ELR (cell line): ENCODE results near the gene PNMA6E.
A peak's percentile ranks its signal among the peaks of the same experiment; 100 is the strongest.

Experiments
- DNase-seq: peaks from one replicate; pipeline ENCODE4 v3.0.0-alpha.2; 2015; ENCODE audit warnings: low read depth

The PNMA6E gene

DNA sequence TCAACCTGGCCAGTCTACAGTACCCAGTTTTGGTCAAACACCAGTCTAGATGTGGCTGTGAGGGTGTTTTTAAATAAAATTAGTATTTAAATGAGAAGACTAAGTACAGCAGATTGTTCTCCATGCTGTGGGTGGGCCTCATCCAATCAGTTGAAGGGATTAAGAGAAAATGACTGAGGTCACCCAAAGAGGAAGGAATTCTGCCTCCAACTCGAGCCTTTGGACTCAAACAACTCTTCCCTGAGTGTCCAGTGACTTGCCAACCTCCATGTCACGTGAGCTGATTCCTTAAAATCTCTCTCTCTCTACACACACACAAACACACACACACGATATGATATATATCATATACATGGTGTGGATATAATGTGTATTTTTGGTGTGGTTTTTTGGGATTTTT lies 34.7 kb upstream of the PNMA6E start:
- DNase-seq: no peak

DNA sequence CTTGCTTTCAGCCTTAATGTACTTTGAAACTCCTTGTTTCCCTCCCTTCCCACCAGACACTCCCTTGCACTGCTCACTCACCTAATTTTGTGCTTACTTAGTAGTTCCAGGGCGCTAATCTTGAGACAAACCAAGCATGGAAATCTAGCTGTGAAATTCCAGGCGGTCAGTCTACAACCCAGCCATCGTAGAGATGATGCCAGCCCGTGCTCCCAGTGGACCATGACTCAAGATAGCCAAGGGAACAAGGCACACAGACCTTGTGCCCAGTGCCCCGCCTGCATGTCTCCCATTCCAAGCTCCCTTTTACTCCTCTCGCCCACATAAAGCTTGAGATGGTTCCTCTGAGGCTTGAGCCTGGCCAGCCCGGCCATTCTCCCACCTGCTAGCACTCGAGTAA lies 33.7 kb upstream of the PNMA6E start:
- no peak for DNase-seq

DNA sequence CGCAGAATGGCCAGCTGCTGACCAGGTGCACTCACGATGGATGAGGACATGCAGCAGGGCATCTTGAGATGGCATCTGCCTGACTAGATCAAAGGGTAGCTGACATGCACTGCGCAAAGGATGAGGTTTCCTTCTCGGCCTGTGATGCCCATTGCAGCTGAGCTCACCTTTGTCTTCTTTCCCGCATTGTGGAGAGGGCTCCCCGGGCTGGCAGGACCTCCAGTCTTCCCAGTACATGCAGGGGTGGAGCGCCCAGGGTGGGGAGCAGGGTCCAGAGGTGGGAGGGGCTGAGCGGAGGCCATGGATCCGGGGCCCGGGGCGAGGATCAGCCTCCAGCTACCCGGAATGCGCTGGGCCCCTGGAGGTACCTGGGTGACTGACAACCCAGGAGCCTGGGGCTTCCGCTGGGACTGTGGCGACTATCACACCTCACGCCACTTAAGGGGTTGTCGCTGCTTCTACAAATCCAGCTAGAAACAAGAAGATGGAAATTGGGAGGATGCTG lies 32.7 kb upstream of the PNMA6E start:
- no peak for DNase-seq

DNA sequence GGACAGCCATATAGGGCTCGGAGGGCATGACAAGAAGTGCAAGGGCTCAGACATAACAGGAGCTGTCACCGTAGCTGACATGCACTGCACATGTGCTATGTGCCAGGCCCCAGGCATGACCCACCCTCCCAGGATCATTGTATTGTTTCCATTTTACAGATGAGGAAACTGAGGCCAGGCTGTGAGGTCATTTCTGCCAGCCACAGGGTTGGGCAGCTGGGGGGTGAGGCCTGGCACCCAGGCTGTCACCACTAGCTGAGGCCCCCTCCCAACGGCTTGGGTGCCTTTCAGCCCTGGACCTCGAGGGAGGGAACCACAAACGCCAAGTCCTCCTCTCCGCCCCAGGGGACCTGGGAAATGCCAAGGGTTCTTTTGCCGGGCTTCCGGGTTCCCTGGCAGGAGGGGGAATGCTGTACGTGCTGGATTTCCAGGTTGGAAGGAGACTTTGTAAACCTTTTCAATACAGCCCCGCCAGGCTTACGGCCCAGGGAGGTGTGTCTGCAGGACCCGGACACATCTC lies 32.1 kb upstream of the PNMA6E start:
- DNase-seq: no peak

DNA sequence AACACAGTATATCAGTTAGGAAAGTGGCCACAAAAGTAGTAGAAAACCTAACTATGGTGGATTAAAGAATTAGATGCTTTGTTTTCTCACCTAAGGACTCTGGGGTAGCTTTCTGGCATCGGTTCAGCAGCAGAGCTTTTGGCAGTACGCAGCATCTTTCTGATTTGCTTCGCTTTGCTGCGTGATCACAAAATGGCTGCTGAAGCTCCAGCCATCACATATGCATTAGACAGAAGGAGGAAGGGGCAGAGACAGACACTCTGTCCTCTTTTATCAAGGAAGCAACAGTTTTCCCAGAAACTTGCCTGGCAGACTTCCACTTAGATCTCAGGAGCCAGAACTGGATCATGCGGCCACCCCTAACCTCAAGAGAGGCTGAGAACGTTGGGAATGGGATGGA lies 29.6 kb upstream of the PNMA6E start:
- DNase-seq: no peak

DNA sequence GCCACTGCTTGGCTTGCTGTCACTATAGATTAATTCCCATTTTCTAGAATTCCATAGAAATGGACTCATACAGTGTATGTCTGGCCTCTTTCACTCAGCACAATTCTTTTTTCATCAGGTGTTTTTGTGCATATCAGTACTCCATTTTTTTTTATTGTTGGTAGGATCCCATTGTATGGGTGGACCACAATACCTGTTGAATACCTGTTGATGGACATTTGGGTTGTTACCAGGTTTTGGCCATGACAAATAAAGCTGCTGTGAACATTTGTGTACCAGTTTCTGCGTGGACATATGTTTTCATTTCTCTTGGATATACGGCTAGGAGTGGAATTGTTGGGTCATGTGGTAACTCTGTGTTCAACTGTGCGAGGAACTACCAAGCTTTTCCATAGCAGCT lies 25.1 kb upstream of the PNMA6E start:
- no peak for DNase-seq

DNA sequence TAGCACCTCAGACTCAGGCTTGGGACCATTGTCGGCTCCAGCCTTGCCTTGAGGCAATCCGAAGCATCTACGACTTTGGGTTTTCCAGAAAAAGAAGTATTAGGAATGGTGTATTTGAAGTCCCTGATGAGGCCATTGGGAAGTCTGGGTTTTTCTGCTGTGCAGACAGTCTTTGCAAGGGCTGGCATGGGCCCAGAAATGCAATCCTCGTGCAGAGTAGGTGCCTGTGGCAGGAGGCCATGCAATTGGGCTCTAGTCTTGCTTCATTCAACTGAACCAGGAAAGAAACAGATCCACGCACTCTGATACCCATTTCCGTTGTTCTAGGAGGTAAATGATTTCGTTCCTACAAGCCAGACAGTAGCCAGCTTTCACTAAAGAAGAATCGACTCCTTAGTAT lies 22.5 kb upstream of the PNMA6E start:
- no peak for DNase-seq

DNA sequence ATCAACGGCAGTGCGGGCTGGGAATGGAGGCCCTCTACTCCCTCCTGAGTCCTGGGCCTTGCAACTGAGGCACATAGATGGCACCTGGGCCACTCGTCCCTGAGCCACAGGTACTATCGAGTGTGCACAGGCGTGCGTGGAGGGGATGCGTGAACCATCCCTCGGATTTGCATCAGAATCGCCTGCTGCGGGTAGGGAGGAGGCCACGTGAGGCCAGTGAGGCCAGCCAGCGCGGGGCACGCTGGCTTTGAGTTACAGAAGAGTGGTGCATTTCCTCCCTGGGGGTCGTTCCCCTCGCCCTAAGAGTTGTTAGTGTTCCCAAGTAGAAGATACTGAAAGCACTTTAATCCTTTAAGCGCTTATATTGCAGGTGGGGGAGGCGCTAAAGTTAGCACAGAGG lies 20.7 kb upstream of the PNMA6E start:
- no peak for DNase-seq

DNA sequence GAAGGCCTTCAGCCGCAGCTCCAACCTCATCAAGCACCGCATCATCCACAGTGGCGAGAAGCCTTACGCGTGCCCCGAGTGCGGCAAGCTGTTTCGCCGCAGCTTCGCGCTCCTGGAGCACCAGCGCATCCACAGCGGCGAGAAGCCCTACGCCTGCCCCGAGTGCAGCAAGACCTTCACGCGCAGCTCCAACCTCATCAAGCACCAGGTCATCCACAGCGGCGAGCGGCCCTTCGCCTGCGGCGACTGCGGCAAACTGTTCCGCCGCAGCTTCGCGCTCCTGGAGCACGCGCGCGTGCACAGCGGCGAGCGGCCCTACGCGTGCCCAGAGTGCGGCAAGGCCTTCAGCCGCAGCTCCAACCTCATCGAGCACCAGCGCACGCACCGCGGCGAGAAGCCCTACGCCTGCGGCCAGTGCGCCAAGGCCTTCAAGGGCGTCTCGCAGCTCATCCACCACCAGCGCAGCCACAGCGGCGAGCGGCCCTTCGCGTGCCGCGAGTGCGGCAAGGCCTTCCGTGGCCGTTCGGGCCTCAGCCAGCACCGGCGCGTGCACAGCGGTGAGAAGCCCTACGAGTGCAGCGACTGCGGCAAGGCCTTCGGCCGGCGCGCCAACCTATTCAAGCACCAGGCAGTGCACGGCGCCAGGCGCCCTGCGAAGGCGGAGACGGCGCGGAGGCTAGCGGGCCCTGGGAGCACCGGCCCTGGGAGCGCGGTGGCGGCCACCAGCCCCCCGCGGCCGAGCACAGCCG lies 19.9 kb upstream of the PNMA6E start:
- no peak for DNase-seq

DNA sequence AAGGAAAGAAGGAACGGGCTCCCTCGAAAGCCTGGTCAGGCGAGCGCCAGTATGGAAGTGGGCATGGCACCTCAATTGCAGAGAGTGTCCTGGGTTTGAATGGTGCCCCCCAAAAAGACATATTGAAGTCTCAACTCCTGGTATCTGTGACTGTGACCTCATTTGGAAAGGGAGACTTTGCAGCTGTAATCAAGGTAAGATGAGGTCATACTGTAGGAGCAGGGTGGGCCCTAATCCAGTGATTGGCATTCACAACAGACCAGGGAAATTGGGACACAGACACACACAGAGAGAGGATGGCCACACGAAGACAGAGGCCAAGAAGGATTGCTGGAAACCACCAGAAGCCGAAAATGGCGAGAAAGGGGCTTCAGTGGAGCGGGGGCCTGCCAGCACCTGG lies 16.5 kb upstream of the PNMA6E start:
- DNase-seq: no peak

DNA sequence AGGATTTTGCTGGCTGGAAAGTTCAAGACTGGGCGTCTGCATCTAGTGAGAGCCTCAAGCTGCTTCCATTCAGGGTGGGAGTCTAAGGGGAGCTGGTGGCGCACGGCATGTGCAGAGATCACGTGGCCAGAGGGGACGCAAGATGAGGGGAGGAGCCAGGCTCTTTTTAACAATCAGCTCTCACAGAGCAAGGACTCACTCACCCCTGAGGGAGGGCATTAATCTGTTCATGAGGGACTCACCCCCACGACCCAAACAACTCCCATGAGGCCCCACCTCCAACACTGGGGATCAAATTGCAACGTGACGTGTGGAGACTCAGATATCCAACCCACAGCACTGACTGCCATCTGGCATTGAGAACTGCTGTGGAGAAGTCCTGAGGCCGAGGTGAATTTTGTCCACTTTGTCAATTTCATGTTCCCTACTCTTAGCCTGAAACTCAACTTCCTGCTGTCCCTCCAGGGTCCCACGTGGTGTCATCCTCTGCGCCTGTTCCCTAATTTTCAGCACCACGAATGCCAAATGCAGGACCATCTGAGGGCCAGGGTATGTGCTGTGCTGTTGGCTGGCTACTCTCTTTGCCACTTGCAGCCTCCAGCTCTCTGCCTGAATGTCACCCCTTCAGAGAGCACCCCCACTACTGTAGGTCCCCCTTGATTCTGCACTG lies 15.8 kb upstream of the PNMA6E start:
- DNase-seq: no peak

DNA sequence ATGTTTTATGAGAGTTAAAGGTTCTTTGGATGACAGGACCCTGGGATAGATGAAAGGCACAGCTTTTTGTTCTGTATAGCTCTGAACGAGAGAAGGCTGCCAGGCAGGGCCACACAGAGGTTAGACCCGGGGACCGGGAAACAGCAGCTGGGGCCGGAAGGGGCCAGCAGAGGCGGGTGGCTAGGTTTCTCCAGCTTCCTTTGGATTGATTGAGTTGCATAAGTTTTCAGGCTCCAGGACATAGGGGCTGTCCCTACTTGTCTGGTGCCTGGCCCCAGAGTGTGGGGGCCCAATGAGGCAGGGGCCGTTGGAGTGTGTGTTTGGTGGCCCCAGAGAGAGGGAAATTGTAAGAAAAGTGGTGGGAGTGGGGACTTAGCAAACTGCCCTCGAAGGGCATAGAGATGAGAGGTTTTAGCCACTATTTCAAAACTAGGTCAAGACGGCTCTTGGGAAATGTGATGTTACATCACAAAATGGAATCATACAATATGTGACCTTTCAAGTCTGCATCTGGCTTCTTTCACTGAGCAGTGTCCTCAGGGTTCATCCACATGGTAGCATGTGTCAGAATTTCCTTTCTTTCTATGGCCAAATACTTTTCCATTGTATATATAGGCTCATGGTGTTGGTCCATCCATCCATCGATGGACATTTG lies 13.8 kb upstream of the PNMA6E start:
- DNase-seq: no peak

DNA sequence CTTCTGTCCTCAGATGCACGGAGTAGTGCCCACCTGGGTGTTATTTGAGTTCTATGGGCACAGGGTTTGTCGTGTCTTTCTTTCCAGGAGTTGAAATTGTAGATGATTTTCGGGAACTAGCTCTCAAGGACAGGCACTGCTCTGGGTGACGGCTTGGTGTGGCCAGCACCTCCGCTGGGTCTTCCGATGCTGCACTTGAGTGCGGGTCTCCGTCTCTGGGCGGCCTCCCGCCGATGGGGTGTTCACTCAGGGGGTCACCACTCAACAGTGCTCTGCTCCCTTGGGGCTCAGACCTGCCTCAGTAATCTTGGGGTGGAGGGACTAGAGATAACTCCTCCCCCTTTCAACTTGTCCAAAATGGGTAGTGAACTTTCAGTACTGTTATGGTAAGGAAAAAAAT lies 12.6 kb upstream of the PNMA6E start:
- DNase-seq: no peak

DNA sequence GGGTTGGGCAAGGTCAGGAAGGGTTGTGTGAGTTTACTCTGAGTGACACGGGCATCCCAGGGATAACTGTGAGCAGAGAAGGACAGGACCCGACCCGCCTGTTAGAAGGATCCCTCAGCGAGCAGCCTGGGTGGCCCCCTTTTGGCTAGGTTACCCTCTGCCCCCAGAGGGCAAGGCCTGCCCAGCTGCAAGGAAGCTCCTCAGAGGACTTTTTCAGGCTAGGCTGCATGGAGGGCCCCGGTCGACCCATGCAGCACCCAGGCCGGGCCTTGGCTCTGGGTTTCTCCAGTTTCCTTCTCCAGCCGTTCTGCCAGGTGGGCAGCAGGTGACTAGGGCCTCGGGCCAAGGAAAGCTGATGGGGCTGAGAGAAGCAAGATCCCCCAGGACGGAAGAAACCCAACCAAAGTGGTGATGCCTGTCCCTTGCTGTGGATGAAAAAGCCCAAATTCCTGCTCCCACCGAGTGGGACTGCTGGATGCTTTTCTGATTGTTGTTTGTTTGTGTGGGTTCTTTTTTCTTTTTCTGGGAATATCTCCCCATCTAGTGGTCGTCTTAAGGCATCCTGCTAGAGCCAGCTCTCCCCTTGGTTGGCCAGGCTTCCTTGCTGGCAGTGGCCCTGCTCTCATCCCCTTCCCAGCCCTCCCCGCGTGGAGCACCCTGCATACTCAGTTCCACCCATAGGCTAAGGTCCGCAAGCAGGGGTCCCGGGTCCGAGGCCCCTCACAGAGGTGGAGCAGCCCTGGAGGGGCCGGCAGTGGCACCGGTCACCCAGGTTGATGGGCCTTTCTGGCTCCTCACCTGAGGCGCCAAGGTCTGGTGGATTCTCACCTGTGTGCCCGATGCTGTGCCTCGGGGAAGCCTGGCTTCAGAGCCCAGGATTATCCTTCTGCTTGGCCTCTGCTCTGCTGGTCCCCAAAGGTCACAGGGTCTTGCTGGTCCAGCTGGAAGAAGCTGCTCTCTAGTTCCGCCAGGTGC lies 11.9 kb upstream of the PNMA6E start:
- DNase-seq: no peak

DNA sequence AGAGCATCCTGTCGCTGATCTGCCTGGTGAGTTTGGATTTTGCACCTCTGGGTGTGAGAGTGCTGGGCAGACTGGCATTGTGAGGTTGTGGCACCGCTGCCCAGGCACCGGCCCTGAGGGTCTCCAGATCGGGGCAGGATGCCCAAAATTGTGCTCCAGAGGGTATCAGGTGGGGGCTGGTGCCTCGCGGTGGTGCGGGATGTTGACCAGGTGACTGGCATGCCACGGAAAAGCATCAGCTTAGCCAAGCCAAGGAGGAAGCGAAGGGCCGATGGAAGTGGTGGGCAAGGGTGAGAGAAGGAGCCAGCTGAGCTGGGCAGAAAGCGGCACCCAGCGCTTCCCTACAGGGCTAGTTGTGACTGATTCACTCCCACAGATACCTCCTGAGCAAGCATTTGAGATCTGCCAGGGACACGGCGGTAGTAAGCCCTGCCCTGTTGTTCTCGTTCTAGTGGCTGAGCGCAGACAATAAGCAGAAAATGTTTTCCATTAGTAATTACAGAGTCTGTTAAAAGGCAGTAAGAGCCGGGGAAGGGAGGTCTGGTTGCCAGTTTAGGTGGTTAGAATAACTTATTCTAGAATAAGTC lies 10.9 kb upstream of the PNMA6E start:
- no peak for DNase-seq

DNA sequence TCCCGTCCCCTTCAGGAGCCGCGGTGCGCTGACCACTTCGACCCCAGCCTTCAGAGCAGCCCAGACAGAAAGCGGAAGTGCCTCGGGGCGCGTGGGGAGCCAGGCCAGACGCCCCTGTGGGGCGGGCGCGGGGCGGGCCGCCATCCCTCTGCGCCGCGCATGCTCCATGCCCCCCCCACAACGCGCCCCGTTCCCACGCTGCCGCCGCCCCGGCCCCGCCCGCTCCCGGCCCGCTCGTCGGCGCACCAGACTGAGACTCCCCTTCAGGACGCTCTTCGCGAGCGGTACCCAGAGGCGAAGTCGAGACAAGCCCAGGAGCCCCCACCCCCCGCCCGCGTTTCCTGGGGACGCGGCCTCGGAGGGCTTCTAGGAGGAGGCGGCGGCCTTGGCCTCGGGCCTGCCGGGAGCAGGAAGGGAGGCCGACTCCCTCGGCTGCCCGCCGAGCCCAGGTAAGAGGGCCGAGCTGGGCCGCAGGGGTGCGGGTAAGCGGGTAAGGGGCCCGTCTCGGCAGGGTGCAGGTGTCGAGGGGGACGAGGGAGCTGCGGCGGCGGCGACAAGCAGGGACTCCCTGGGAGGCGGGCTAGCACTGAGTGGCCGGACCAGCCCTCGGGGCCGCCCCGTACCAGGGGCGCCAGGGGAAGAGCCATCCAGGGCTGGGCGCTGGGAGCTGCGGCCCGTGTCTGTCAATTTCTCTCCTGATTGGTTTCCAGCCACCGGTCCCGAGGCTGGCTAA lies 10.3 kb upstream of the PNMA6E start, which contains the start of gene ZFP92:
ZFP92 (plus strand) TSS at position 218 of the 733 bp plus-strand sequence. CDS start 6,851 bp downstream, outside the sequence.
- DNase-seq: peak; percentile 24

DNA sequence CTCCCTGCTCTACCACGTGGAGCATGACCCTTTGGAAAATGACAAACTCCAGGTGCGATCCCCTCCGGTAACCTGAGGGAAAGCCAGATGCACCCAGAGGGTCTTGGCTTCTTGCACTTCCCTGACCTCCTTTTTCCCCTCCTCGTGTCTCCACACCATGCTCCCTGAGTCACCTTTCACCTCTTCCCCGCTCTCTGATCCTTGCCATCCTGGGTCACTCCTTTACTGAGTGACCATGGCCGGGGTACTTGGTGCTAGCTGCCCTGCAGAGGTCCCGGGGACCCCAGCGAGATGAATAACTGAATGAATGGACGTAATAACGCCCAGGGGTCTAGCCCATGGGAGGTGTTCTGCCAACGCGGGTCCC lies 9.7 kb upstream of the PNMA6E start:
- no peak for DNase-seq

DNA sequence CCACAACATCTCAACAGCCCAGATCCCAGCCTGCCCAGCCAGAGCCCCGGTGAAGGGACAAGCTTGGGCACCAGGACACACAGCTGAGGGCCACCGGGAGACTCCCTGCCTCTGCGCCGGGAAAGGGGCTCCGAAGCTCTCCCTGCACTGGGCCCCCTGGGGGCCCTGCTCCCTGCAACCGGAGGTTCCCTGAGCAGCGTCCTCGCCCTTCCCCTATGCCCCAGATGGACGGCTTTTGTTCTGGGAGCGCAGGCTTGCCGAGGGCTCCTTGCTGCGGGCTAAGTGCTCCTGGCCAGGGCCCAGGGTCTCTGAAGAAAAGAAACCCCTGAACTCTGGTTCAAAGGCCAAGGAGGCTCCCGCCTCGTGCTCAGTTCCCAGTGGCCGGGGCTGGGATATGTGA lies 9.2 kb upstream of the PNMA6E start:
- DNase-seq: no peak

DNA sequence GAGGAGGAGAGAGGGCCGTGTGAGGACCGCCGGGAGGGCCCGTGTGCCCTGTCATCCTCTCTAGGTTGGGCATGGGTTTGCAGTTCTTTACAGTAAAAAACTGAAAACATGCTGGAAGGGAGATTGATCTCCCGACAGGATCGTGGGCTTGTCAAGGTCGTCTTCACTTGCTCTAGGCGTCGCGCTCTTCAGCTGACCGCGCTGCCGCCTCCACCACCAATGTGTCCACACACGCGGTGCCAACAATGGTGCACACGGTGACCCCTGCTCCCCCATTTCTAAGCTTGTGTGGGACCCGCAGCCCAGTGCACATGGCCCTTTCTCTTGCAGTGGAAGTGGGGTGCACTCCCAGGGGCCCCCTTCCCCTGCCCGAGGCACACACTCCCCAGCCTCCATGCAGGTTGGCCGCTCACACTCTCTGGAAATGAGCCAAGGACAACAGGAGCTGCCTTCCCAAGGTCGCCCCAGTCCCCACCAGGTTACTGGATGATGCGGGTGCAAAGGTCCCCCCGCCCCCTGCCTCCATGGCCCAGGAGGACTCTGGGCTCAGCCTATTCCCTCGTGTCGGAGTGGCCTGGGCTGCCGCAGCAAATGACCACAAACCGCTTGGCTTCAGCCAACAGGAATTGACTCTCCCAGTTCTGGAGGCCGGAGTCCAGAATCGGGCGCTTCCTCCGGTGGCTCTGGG lies 8.4 kb upstream of the PNMA6E start:
- no peak for DNase-seq

DNA sequence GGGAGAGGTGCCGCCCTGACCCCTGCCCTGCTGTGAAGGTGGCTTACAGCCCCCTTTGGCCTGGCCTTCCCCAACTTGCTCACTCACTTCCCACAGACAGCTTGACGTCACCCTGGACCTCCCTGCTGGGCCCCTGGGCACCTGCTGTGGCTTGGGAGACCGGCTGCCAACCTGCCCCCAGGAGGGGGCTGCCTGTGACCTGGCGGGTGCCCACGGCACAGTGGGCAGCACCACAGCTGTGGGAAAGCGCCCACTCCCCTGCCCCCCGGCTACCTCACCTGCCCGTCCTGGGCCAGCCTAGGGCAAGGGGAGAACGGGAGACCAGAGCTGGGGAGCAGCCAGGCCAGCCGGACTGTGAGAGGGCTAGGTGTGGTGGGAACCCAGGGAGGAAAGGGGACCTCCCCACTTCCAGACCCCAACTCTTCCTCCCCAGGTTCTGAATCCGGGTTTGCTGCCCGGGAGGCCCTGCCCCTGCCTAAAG lies 7.8 kb upstream of the PNMA6E start:
- DNase-seq: no peak
